ENCODE results near the gene NIN.

The NIN gene

DNA sequence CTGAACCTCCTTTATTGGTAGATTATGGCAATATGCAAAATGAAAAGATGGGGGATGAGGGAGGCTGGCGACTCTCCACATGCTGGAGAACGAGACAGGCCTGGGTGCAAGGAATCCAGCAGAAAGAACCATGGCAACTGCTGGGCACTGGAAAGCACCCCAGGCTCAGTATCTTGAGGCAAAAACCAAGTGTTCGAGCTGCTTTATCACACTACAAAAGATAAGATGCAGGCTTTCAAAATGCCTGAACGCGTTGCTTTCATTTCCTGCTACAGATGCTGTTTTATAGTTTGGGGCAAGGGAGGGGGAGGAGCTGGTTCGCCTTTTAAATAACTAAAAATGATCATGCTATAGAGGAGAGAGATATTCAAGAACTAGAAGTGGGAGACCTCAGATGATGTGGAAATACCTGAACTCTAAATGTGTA is 38.9 kb downstream of the NIN start:
- peak in 1 of 51 donors; percentile 5 for DNase-seq

DNA sequence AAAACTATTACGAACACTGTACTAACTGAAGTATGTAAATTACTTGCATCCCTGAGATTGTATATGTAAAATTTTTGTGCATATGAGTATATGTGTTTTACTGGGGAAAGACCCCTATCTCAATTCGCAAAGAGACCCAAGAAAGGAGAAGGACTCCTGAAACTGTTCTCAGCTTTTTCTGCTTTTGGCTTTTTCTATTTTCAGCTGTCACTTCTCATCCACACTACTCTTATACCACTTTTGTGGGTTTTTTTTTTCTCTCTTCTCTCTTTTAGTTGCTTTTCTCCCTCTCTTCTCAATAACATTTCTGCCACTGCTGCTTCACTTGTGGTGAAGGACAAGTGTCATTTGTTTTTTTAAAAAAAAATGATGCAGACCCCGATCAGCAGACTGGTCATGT is 39.8 kb downstream of the NIN start:
- no peak for DNase-seq

DNA sequence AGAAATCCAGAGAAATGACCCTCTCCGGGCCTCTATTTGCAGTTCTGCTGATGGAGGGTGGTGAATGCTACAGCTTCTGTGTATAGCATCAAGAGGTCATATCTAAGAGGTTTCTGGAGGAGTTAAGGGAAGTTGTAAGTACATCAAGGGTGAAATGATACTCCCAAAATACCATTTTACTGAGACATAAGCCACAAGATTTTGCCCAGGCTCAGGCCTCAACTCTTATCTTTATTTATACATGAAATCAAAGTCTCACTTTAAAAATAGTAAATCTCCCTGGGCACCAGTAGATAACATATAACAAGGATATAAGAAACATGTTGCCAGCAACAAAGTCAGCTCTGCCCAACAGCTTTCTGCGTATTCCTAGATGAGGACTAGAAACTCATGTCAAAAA is 40.4 kb downstream of the NIN start:
- no peak for DNase-seq

DNA sequence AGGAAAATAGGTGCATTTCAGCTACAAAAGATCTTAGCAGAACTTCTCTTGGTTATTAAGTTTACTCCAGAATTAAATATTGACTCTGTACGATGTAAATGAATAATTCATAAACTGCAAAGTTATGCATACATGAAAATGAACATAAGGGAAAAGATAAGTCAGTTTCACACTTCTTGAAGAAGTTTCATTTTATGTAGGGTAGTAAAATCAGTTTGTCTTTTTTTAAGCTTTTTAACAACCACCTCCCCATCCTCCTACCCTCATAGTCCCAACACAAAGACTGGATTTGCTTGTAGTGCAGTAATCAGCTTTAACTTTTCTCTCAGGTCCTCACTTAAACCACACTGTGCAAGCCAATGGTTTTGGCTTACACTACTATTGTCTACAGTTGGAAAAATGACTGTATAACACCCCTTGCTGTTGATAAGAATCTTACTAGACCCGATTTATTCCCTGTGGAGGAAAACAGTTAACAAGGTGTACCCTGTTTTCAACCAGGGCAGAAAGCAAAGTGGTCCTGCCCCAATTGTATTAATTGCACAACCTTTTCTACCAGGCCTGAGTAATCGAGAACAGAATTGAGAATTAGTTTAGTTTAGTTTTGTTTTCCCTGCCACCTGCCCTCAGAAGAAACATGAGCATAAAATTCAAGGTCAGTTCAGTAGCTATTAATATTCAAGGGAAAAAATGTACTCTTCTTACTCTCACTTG is 44.1 kb downstream of the NIN start:
- DNase-seq, result no peak

DNA sequence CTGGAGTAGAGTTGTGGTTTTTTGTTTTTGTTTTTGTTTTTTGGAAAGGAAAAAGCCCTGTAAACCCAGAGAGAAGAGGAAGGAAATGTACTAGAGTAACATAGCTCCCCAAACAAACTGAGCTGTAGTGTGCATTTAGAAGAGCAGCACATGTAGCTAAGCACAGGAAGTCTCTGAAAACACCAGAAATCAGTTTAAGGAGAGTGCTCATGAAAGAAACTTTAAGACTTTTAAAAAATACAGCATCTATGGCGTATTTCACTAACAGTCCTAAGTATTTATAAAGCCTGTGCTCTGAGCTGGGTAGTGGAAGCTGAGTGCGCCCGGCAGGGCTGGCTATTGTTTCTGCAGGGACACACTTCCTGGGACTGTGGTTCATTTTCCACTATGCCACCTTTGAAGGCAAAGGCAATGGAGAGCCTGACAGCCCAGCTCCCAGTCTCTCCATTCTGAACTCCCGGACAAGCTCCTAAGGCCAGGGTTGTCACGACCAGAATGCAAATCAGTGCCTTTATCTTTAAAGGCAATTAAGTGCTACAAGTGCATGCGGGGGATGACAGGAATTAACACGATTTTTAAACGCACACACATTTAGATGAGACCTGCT is 45.4 kb downstream of the NIN start:
- peak in 3 of 51 donors; percentile 5 to 17 (median 16) for DNase-seq

DNA sequence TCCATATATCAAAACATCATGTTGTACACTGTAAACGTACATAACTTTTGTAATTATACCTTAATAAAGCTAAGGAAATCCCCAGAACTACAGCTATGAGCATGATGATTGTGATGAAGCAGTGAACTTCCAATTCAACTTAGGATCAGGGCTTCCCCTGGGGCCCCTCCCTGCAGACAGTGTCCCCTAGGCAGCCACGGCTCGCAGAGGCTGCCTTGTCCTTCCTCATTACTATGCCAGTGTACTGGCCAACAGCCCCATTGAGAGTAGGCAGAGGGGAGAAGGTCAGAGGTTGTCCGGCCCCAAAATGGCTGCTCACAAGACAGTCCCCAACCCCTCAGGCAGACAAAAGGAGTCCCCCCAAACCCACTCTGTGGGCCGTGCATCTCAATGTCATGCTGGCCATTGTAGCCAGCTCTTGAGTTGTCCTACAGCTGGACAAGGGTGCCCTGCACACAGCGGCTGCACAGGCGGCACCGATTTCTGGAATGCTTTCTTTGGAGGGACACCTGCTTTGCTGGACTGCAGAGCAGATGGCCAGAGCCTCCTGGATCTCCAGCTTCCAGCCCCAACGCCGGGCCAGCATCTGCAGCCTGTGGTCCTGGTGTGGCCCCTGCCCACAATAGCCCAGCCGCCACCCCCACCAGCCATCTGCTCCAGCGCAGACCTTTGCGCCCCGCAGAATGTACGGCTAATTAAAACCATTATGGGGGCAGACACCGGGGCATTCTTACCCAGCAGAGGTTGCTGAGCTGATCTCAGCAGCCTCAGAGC is 46.1 kb downstream of the NIN start:
- DNase-seq, result peak in 1 of 51 donors; percentile 5

DNA sequence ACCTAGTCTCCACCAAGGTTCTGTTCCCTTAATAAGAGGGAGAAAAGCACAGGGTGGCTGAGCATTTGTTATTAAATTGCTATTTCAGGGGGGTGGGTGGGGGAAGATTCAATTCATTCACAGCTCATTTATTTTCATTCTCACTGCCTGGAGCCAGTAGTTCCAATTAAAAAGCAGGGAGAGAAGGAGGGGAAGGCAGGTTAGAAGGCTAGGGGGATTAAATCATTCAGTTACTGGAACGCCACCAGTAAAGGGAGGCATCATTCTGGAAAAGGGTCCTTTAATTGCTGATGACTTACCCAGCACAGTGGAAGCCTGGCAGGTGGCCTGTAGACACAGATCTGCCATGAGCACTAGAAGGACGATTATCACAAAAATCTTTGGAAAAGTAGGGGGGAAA is 47.4 kb downstream of the NIN start:
- no peak for DNase-seq

DNA sequence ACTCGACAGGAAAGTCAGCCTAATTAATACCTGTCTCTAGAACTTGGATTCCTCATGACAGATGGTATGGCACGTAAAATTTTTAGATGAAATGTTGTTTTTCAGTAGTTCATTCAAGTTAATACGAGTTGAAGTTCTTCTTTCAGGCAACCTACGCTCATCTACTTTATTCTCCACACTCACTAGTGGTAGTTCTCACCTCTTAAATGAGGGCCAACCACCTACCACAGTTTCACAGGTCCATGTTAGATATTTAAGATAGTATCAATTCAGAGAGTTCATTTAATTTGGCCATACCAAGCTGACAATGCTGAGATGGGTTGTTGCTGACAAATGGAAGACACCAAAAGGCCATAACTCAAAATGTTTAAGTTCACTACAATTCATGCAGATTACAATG is 50.6 kb downstream of the NIN start:
- DNase-seq, result no peak

DNA sequence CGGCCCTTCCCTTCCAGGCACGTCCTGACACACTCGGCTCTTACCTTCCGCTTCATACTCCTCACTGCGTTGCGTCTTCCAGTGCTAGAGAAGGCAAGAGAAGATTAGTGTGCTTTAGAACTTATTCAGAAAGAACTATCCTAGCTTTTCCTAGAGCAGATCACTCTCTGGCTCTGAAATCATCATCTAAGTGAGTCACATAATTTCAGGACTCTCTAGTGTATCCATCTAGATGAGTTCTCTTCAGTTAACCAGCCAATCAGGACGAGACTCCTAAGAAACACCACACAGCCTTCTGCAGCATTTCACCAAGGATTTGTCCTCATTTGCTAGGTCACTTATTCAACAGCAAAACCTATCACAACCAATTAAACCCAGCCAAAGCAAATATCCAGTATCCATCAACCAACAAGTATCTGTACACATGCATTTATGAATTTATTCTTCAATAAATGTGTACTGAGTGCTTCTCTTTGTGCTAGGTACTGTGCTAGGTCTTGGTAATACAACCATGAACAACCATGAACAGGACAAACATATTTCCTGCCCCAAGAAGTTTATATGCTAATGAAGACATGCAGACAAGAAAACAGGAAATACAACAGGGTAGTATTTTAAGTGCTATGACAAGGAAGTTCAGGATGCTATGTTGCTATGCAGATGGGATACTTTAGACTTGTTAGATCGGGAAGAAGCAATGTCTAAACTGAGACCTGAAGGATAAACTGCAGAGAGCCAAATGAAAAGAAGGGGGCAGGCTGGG is 52.1 kb downstream of the NIN start:
- DNase-seq, result peak in 1 of 51 donors; percentile 36

DNA sequence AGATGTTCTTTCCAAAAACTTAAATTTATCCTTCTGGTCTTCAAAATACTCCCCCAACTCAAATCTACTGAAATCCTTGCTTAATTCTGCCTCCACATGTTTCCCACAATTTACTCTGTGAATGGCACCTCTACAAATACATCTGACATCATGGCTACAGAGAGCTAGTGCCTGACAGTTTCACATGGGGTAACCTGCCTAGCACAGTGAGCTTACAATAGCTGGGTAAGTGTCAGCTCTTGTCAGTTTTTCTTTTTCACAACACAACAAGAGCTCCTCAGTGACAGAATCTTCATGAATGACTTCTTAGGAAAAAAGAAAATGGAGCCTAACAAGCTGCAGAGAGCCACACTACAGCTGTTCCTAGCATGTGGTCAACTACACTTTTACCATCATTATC is 54.4 kb downstream of the NIN start:
- DNase-seq, result no peak

DNA sequence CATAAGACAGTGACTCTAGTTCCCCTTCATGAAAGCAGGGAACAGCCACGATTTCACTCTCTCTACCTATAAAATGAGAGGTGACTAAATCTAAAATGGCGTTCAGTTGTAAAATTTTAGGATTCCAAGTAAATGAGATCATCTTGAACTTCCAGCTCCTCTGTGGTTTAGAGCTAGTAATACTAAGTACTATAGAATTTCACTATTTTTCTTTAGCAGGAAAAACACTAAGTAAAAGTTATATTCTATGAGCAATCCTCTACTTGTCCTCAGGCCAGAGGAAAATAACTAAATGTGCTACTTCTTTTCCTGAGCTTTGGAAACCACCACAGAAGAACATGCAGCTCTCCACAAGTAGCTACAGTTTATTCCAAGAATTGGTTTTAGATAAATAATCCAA is 55.6 kb downstream of the NIN start:
- no peak for DNase-seq

DNA sequence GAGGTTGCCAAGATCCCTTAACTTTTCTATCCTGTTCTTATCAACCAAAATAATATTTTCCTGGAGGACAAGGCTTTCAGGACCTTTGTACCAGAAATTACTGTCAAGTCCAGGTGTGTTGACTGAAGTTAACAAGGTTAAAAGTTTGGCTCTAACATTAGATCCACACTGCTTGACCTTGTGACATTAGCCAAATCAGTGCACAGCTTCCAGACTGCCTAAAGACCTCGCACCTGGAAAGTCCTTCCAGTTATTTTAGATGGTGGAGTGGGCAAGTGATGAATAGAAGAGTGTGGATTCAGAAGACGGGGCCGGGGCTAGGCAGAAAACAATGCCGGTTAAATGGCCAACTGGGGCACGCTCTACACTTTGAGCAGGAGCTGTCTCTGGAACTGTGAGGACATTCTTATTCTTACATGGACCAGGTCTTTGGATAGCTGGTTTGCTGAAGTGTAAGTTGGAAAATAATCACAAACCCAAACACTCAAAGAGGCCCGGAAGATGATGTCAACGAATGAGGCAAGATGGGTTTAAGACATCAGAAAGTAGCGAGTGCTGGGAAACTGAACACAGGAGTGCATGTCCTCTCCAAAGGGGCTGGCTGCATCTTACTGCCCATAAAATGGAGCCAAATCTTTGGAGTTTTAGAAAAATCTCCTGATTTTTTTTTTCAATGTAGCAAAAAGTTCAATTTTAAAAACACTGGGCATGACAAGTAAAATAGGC is 56.3 kb downstream of the NIN start:
- DNase-seq, result no peak

DNA sequence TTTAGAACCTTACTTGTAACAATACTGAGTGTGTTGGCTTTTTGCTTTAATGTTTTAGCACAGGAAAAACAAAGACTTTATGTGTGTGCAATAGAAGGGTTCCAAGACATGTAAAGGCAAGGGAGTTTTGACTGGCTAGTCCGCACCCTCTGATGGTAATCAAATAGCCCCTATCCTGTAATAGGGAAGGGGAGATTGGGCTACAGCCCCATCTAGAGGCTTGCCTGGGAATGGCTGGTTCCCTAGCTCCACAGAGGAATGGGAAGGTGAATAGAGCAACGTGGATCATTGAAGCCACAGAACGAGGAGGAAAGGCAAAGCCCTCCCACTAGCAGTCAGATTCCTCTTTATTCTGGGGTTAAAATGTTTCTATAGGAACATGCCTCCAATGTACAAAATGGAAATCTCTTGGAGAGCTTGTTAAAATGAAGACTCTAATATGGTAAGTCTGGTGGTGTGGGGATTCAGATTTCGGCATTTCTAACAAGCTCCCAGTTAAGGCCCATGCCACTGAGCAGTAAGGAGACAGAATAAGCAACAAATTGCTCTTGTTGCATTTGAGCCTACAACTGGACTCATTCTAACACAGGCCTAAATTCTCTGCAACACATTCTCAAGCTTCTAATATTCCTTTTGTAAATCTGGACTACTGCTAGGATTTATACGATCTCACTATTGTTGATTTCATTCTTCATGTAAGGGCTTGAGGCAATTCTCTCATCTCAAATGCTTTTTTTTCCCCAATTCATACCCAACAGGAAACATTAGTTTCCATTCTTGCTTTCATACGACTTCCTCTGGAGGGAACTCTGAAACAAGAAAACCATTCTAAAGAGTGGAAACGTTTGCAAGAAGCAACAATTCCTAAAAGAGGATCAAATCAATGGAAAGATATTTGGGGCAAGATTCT is 57.1 kb downstream of the NIN start:
- DNase-seq, result peak in 23 of 51 donors; percentile 10 to 70 (median 29)

DNA sequence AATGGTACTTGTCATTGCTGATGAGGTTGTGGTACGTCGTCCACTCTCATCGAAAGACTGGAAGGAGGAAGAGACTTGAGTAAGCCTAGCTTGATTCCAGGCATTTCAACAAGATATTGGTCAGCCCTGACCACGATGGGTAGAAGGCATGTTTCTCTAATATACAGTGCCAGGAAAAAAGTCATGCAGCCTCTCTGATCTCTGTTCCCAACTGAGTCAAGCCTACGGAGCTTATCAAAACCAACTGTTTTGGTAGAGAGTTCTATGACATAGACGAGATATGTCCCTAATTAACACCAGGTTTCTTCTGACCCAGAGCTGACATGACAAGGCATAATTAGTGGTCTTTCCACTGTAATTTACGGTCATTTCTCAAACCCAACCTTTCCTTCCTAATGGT is 58.5 kb downstream of the NIN start:
- DNase-seq, result no peak

DNA sequence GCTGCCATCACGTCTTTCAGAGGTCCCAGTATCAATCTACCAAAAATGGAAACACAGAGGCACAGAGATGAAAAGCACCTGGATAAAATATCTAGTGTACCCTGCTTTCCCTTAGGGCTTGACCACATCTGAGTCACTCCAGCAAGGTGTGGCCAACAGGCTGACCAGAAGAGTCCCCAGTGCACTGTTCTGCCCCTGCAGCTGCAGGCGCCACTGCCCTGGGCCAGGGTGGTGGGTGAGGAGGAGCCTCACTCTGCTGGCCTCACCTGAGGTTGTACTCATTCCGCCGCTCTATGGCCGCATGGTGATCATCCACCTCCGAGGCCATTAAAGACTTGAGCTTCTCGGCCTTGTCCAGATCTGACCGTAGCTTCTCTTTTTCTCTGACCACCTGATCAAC is 60.4 kb downstream of the NIN start:
- no peak for DNase-seq

DNA sequence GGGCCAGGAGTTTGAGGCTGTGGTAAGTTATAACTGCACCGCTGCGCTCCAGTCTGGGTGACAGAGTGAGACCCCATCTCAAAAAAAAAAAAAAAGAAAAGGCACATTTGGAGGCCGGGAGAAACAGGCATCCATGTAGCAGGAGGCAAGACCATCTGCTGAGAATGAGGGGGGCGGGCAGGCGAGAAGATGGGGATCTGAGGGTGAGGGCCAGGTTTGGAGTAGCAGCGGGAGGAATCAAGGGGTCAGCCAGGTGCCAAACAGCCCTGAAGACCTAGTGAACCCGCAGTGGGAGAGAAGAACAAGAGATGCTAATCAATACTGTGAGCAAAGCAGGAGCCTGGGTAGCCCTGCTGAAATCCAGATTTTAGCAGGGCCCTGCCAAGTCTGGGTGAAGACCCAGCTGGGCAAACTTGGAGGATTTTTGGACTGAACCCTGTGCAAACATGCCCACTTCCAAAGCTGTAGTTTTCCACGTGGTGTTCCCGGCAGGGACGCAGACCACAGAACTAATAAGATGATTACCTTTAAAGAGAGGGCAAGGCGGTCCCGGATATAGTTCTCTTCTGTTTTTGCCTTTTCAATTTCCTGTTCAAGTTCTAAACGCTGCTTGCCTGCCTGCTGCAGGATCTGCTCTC is 61.0 kb downstream of the NIN start:
- no peak for DNase-seq

DNA sequence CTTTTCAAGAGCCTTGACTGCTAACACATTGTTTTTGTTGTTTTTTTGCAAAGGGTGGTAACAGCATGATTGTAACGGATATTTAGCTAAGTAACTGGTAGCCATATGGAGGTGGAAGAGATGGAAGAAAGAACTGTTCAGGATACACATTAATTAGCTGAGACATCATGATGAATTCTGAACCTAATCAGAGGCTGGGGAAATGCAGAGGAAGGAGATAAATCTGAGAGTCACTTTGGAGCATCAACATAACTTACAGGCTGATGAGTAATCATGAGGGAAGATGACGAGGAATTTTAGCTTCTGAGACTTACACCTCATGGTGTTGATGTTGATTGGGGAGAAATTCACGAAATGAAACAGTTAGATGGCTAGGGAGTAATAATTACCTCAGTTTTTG is 62.3 kb downstream of the NIN start:
- peak in 1 of 51 donors; percentile 15 for DNase-seq

DNA sequence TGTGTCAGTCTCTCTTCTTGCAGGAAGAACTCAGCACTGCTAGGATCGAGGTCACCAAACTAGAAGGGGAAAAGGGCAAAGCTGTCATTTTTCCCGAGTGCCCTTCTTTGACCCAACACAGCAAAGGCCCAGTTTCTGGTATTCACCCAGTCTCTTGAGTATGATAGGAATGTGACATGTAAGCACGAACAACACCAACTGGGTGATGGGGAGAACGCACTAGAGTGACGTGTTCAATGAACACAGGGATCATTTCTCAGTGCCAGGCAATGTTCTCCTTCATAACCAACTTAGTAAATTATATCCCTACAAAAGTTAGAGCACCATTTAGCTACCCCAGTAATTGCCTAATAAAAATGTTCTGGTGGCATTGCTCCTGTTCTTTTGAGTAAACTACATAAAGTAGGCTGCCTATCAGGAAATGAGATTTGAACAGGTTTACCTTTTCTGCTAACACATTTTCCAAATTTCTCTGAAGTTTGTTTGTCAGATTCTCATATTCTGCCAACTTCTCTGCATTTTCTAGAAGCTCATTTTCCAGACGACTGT is 64.5 kb downstream of the NIN start:
- no peak for DNase-seq

DNA sequence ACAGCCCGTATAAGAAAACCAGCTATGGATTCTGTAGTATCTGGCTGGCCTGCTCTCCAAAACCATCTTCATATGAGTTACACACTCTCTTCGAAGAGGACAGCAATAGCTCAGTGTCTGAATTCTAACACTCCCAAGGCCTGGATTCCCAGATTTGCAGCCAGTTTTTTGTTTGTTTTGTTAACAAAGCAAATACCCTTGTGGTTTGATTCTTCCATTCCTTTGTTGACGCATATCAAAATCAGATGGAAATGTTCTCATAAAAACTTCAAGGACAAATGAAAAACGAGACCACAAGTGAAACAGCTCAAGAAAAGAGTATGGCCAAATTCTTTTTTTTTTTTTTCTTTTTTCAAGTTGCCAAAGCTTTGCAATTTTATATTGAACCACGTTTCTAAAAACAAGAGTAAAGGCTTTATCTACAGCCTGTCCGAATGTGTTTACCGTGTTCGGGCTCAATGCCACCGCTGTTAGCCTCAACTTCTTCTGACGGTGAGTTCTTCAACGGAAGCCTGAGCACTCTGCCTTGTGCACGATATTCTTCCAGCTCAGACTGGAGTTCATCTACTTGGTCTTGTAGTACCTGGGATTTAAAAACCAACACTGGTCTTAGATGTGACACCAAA is 67.5 kb downstream of the NIN start:
- DNase-seq, result no peak
